Measurements from ENCODE around the gene FLOT2. TPM values are rescaled to one million over a fixed set of nuclear protein-coding genes. Genes with fewer than 3 reads are reported as not detected.

FLOT2 gene
- polyA plus RNA-seq, 2 of the 4 experiments (the other 2 are of a cell fraction) = 66.4 to 78.6 TPM

DNA sequence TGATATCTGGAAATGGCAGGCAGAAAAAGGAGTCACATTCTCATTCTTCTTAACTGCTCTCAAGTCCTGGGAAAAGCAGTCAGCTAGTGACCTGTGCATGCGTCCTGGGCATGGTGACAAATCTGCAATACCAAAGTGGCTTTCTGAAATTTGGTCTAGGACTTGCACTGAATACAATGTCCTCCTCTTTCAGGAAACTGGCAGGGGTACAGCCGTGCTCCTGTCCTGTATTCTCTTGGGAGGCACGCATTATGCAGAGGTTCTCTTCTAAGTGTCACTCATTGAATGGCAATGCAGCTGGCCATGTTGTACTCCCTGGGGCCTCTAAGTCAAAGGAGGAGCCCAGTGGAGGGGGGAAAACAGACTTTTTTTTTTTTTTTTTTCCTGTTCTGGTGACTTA is 43.1 kb upstream of the FLOT2 start:
- Histone ChIP-seq H3K9me3 (no peaks in the 10 kb centered on the region), H3K4me2 (no peak overlapping the region), H3K27ac (no peak overlapping the region), H3K4me3 (no peak overlapping the region), H3K4me1 (peaks cover 18% of the 10 kb centered on the region)
- no peak for ATAC-seq
- ChIA-PET POLR2A (interaction anchor here (1.4 kb wide), 1 partner anchor 8 kb away, joined by 3 read pairs; no protein-coding TSS in a partner anchor), CTCF (interaction anchor here (0.6 to 38.2 kb wide), 5 partner anchors 9 to 178 kb away, joined by 3 to 685 read pairs (median 7); partner anchors contain the start of genes DHRS13 and FLOT2)
- no peak for DNase-seq (ENCODE audit: low read depth in 1 of 2, low spot score in 1 of 2)
- 87% methylated on average over 3 of the region's 3 CpGs for WGBS (ENCODE audit: missing lambda C conversion rate)
- TF ChIP-seq, protein P1, sequence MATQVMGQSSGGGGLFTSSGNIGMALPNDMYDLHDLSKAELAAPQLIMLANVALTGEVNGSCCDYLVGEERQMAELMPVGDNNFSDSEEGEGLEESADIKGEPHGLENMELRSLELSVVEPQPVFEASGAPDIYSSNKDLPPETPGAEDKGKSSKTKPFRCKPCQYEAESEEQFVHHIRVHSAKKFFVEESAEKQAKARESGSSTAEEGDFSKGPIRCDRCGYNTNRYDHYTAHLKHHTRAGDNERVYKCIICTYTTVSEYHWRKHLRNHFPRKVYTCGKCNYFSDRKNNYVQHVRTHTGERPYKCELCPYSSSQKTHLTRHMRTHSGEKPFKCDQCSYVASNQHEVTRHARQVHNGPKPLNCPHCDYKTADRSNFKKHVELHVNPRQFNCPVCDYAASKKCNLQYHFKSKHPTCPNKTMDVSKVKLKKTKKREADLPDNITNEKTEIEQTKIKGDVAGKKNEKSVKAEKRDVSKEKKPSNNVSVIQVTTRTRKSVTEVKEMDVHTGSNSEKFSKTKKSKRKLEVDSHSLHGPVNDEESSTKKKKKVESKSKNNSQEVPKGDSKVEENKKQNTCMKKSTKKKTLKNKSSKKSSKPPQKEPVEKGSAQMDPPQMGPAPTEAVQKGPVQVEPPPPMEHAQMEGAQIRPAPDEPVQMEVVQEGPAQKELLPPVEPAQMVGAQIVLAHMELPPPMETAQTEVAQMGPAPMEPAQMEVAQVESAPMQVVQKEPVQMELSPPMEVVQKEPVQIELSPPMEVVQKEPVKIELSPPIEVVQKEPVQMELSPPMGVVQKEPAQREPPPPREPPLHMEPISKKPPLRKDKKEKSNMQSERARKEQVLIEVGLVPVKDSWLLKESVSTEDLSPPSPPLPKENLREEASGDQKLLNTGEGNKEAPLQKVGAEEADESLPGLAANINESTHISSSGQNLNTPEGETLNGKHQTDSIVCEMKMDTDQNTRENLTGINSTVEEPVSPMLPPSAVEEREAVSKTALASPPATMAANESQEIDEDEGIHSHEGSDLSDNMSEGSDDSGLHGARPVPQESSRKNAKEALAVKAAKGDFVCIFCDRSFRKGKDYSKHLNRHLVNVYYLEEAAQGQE (IDR thresholded peaks at IDR 0.05) = no peak
- no peak for TF ChIP-seq FOXS1 (CRISPR knock-in tag; IDR thresholded peaks at IDR 0.05)
- TF ChIP-seq NR3C1 (IDR thresholded peaks at IDR 0.05) = no peak
- TF ChIP-seq, protein P2, sequence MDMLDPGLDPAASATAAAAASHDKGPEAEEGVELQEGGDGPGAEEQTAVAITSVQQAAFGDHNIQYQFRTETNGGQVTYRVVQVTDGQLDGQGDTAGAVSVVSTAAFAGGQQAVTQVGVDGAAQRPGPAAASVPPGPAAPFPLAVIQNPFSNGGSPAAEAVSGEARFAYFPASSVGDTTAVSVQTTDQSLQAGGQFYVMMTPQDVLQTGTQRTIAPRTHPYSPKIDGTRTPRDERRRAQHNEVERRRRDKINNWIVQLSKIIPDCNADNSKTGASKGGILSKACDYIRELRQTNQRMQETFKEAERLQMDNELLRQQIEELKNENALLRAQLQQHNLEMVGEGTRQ (IDR thresholded peaks at IDR 0.05) = no peak
- no peak for TF ChIP-seq CBX2 (IDR thresholded peaks at IDR 0.05; ENCODE audit: borderline replicate concordance, low read depth)
- no peak for TF ChIP-seq POLR2AphosphoS2 (conservative IDR thresholded peaks at IDR 0.05; ENCODE audit: low read length)
- no peak for TF ChIP-seq CHD2 (IDR thresholded peaks at IDR 0.05; ENCODE audit: low read length, partially characterized antibody)
- TF ChIP-seq CBX8 (IDR thresholded peaks at IDR 0.05) = no peak
- no peak for FAIRE-seq

DNA sequence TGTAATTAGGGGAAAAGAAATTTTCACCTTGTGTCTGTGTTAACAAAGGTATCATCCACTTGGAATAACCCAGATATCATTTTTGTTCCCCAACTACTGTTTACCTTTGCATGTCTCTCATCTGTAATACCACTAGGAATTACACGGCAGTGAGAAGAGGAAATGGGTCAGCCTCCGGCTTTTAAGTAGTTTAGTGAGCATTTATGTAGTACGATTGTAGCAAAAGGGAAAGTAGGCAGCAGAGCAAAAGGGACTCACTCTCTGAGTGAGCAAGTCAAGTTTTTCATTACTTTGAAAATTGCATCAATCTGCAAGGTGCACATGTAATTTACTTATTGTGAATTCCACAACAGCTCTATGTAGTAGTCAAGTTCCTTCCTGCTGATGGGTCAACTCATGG is 42.6 kb upstream of the FLOT2 start:
- H3K4me1 ChIP-seq = peaks cover 18% of the 10 kb centered on the region
- WGBS (ENCODE audit: missing lambda C conversion rate) = 84% methylated on average over 3 of the region's 3 CpGs
- no peak overlapping the region for H3K4me3 ChIP-seq
- TF ChIP-seq TP53 (CRISPR knock-in tag; IDR thresholded peaks at IDR 0.05) (no peak), NPAS2 (CRISPR knock-in tag; IDR thresholded peaks at IDR 0.05; ENCODE audit: borderline replicate concordance) (no peak), RCOR1 (IDR thresholded peaks at IDR 0.05; ENCODE audit: low read depth, low read length) (no peak), EHMT2 (IDR thresholded peaks at IDR 0.05; ENCODE audit: low read depth) (no peak), PHF8 (IDR thresholded peaks at IDR 0.05; ENCODE audit: borderline replicate concordance, low read depth) (no peak), RNF2 (IDR thresholded peaks at IDR 0.05; ENCODE audit: borderline replicate concordance, low read depth) (no peak), CBX8 (IDR thresholded peaks at IDR 0.05) (no peak), EP300 (IDR thresholded peaks at IDR 0.05) (no peak), HEYL (CRISPR knock-in tag; IDR thresholded peaks at IDR 0.05) (no peak), HOXB13 (CRISPR knock-in tag; IDR thresholded peaks at IDR 0.05; ENCODE audit: low read depth) (no peak), CHD4 (IDR thresholded peaks at IDR 0.05; ENCODE audit: borderline replicate concordance) (no peak)
- TF ChIP-seq, protein P3, sequence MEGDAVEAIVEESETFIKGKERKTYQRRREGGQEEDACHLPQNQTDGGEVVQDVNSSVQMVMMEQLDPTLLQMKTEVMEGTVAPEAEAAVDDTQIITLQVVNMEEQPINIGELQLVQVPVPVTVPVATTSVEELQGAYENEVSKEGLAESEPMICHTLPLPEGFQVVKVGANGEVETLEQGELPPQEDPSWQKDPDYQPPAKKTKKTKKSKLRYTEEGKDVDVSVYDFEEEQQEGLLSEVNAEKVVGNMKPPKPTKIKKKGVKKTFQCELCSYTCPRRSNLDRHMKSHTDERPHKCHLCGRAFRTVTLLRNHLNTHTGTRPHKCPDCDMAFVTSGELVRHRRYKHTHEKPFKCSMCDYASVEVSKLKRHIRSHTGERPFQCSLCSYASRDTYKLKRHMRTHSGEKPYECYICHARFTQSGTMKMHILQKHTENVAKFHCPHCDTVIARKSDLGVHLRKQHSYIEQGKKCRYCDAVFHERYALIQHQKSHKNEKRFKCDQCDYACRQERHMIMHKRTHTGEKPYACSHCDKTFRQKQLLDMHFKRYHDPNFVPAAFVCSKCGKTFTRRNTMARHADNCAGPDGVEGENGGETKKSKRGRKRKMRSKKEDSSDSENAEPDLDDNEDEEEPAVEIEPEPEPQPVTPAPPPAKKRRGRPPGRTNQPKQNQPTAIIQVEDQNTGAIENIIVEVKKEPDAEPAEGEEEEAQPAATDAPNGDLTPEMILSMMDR (IDR thresholded peaks at IDR 0.05) = no peak
- TF ChIP-seq, protein P4, sequence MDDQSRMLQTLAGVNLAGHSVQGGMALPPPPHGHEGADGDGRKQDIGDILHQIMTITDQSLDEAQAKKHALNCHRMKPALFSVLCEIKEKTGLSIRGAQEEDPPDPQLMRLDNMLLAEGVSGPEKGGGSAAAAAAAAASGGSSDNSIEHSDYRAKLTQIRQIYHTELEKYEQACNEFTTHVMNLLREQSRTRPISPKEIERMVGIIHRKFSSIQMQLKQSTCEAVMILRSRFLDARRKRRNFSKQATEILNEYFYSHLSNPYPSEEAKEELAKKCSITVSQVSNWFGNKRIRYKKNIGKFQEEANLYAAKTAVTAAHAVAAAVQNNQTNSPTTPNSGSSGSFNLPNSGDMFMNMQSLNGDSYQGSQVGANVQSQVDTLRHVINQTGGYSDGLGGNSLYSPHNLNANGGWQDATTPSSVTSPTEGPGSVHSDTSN (IDR thresholded peaks at IDR 0.05) = no peak
- ChIA-PET POLR2A (interaction anchor here (1.4 kb wide), 1 partner anchor 9 kb away, joined by 3 read pairs; no protein-coding TSS in a partner anchor), CTCF (interaction anchor here (1.1 to 38.2 kb wide), 6 partner anchors 10 to 177 kb away, joined by 4 to 685 read pairs (median 14); partner anchors contain the start of genes DHRS13 and FLOT2)
- no peak for ATAC-seq
- no peak for FAIRE-seq
- H3K4me2 ChIP-seq = no peak overlapping the region
- no peaks in the 10 kb centered on the region for H3K9me3 ChIP-seq
- no peak for DNase-seq (ENCODE audit: low read depth in 1 of 2, low spot score in 1 of 2)
- no peak overlapping the region for H3K27ac ChIP-seq

All from A549 (cell line).